Activated CD4-positive, alpha-beta T cell treated with anti-CD3 and anti-CD28 coated beads, Interleukin-2, amount 10 ng/mL, durations not matched to agents 7 days and 5 days (primary cell): ENCODE results near the gene TELO2. TPM values are rescaled to one million over a fixed set of nuclear protein-coding genes. Genes with fewer than 3 reads are reported as not detected.

Experiments
- CTCF ChIA-PET: fragments of 350-600 bp; sonication (Branson Sonifier 250); formaldehyde crosslinking; loops from one replicate; lab custom pipeline; 2021; ENCODE audit warnings: antibody characterized with exemption; lab: Charles Lee
- POLR2A ChIA-PET: fragments of 350-600 bp; sonication (Branson Sonifier 250); formaldehyde crosslinking; loops from one replicate; lab custom pipeline; 2021; ENCODE audit warnings: antibody characterized with exemption; lab: Charles Lee
- DNase-seq: peaks from one replicate; pipeline ENCODE4 v3.0.0-alpha.2; 2020
- H3K27ac Mint-ChIP-seq: one replicate; pipeline ENCODE4 v1.8.0; 2021; ENCODE audit warnings: mild to moderate bottlenecking, moderate library complexity, mixed read lengths
- H3K27me3 Mint-ChIP-seq: one replicate; pipeline ENCODE4 v1.8.0; 2021; ENCODE audit warnings: mixed read lengths
- H3K36me3 Mint-ChIP-seq: one replicate; pipeline ENCODE4 v1.8.0; 2021; ENCODE audit warnings: low read depth, mixed read lengths
- H3K4me1 Mint-ChIP-seq: one replicate; pipeline ENCODE4 v1.8.0; 2021; ENCODE audit warnings: mixed read lengths
- H3K4me3 Mint-ChIP-seq: one replicate; pipeline ENCODE4 v1.8.0; 2021; ENCODE audit warnings: mild to moderate bottlenecking, moderate library complexity, mixed read lengths
- H3K9me3 Mint-ChIP-seq: one replicate; pipeline ENCODE4 v1.8.0; 2021; ENCODE audit warnings: mixed read lengths
- total RNA-seq, 2 experiments: library from RNA; stranded (reverse); gene quantifications; one replicate each; pipeline ENCODE4 v1.2.3, GENCODE V29; 2021

Gene TELO2
- total RNA-seq, 2 experiments from 2014 or later = 49.1 to 65.5 TPM

GRCh38 chr16:1451702-1452392, 41.3 kb upstream of the TELO2 start:
- Mint-ChIP-seq H3K36me3 (no peaks in the 10 kb centered on the region), H3K4me1 (no peaks in the 10 kb centered on the region), H3K4me3 (no peak overlapping the region), H3K27ac (no peak overlapping the region), H3K27me3 (no peaks in the 10 kb centered on the region), H3K9me3 (no peaks in the 10 kb centered on the region)
- no peak for DNase-seq
- ChIA-PET POLR2A (no interaction called here), CTCF (no interaction called here)

- Mint-ChIP-seq H3K27ac (no peak overlapping the region), H3K36me3 (no peaks in the 10 kb centered on the region), H3K27me3 (no peaks in the 10 kb centered on the region), H3K4me3 (no peak overlapping the region), H3K9me3 (no peaks in the 10 kb centered on the region), H3K4me1 (no peaks in the 10 kb centered on the region)
- ChIA-PET CTCF (interaction anchor here (0.6 kb wide), 1 partner anchor 743 kb away, joined by 4 read pairs; no protein-coding TSS in a partner anchor), POLR2A (no interaction called here)
- DNase-seq = no peak
These were observed 40.6 kb upstream of the TELO2 start for GRCh38 chr16:1452530-1452929.

- H3K27ac Mint-ChIP-seq = no peak overlapping the region
- CTCF ChIA-PET = no interaction called here
- no peaks in the 10 kb centered on the region for H3K36me3 Mint-ChIP-seq
- DNase-seq = no peak
- H3K4me3 Mint-ChIP-seq = no peak overlapping the region
- POLR2A ChIA-PET = no interaction called here
- no peaks in the 10 kb centered on the region for H3K9me3 Mint-ChIP-seq
- no peaks in the 10 kb centered on the region for H3K27me3 Mint-ChIP-seq
- H3K4me1 Mint-ChIP-seq = no peaks in the 10 kb centered on the region
These were observed 39.8 kb upstream of the TELO2 start for GRCh38 chr16:1453316-1453715.

GRCh38 chr16:1454561-1454960, 38.6 kb upstream of the TELO2 start:
- DNase-seq = no peak
- CTCF ChIA-PET = interaction anchor here (0.8 kb wide), 1 partner anchor 14 kb away, joined by 3 read pairs; no protein-coding TSS in a partner anchor
- no peak overlapping the region for H3K27ac Mint-ChIP-seq
- H3K4me3 Mint-ChIP-seq = no peak overlapping the region
- POLR2A ChIA-PET = no interaction called here
- no peaks in the 10 kb centered on the region for H3K36me3 Mint-ChIP-seq
- H3K27me3 Mint-ChIP-seq = no peaks in the 10 kb centered on the region
- no peaks in the 10 kb centered on the region for H3K4me1 Mint-ChIP-seq
- H3K9me3 Mint-ChIP-seq = no peaks in the 10 kb centered on the region

- CTCF ChIA-PET = no interaction called here
- no peaks in the 10 kb centered on the region for H3K4me1 Mint-ChIP-seq
- DNase-seq = no peak
- POLR2A ChIA-PET = no interaction called here
- H3K27me3 Mint-ChIP-seq = no peaks in the 10 kb centered on the region
- no peak overlapping the region for H3K4me3 Mint-ChIP-seq
- H3K36me3 Mint-ChIP-seq = no peaks in the 10 kb centered on the region
- H3K9me3 Mint-ChIP-seq = no peaks in the 10 kb centered on the region
- no peak overlapping the region for H3K27ac Mint-ChIP-seq
These were observed 37.7 kb upstream of the TELO2 start for GRCh38 chr16:1455190-1456171.

GRCh38 chr16:1456951-1457350, 36.2 kb upstream of the TELO2 start:
- no peaks in the 10 kb centered on the region for H3K4me1 Mint-ChIP-seq
- H3K27me3 Mint-ChIP-seq = no peaks in the 10 kb centered on the region
- no peaks in the 10 kb centered on the region for H3K9me3 Mint-ChIP-seq
- no peak for DNase-seq
- no peak overlapping the region for H3K27ac Mint-ChIP-seq
- ChIA-PET CTCF (no interaction called here), POLR2A (no interaction called here)
- H3K36me3 Mint-ChIP-seq = no peaks in the 10 kb centered on the region
- H3K4me3 Mint-ChIP-seq = no peak overlapping the region

- Mint-ChIP-seq H3K4me3 (no peak overlapping the region), H3K27ac (no peak overlapping the region), H3K27me3 (no peaks in the 10 kb centered on the region), H3K4me1 (no peaks in the 10 kb centered on the region), H3K9me3 (no peaks in the 10 kb centered on the region), H3K36me3 (no peaks in the 10 kb centered on the region)
- POLR2A ChIA-PET = no interaction called here
- CTCF ChIA-PET = no interaction called here
- no peak for DNase-seq
These were observed 35.5 kb upstream of the TELO2 start for GRCh38 chr16:1457489-1458245.

GRCh38 chr16:1458336-1458976, 34.7 kb upstream of the TELO2 start:
- no peak overlapping the region for H3K4me3 Mint-ChIP-seq
- CTCF ChIA-PET = interaction anchor here (0.6 kb wide), 1 partner anchor 134 kb away, joined by 3 read pairs; no protein-coding TSS in a partner anchor
- H3K27me3 Mint-ChIP-seq = no peaks in the 10 kb centered on the region
- H3K27ac Mint-ChIP-seq = no peak overlapping the region
- H3K4me1 Mint-ChIP-seq = no peaks in the 10 kb centered on the region
- POLR2A ChIA-PET = no interaction called here
- H3K9me3 Mint-ChIP-seq = no peaks in the 10 kb centered on the region
- no peak for DNase-seq
- H3K36me3 Mint-ChIP-seq = no peaks in the 10 kb centered on the region

- H3K27me3 Mint-ChIP-seq = no peaks in the 10 kb centered on the region
- DNase-seq = no peak
- H3K9me3 Mint-ChIP-seq = no peaks in the 10 kb centered on the region
- ChIA-PET POLR2A (no interaction called here), CTCF (interaction anchor here (0.6 kb wide), 1 partner anchor 133 kb away, joined by 3 read pairs; no protein-coding TSS in a partner anchor)
- H3K27ac Mint-ChIP-seq = no peak overlapping the region
- no peak overlapping the region for H3K4me3 Mint-ChIP-seq
- H3K36me3 Mint-ChIP-seq = no peaks in the 10 kb centered on the region
- no peaks in the 10 kb centered on the region for H3K4me1 Mint-ChIP-seq
These were observed 34.2 kb upstream of the TELO2 start for GRCh38 chr16:1458977-1459341.

- no peak for DNase-seq
- Mint-ChIP-seq H3K4me1 (no peaks in the 10 kb centered on the region), H3K27me3 (no peaks in the 10 kb centered on the region), H3K27ac (no peak overlapping the region), H3K36me3 (no peaks in the 10 kb centered on the region), H3K4me3 (no peak overlapping the region), H3K9me3 (no peaks in the 10 kb centered on the region)
- ChIA-PET CTCF (no interaction called here), POLR2A (no interaction called here)
These were observed 33.2 kb upstream of the TELO2 start for GRCh38 chr16:1459967-1460366.

GRCh38 chr16:1460602-1461138, 32.5 kb upstream of the TELO2 start:
- no peak for DNase-seq
- H3K27me3 Mint-ChIP-seq = no peaks in the 10 kb centered on the region
- H3K4me1 Mint-ChIP-seq = no peaks in the 10 kb centered on the region
- no peaks in the 10 kb centered on the region for H3K36me3 Mint-ChIP-seq
- H3K4me3 Mint-ChIP-seq = no peak overlapping the region
- no peak overlapping the region for H3K27ac Mint-ChIP-seq
- CTCF ChIA-PET = no interaction called here
- POLR2A ChIA-PET = no interaction called here
- no peaks in the 10 kb centered on the region for H3K9me3 Mint-ChIP-seq

GRCh38 chr16:1461146-1461545, 32.0 kb upstream of the TELO2 start:
- ChIA-PET CTCF (no interaction called here), POLR2A (no interaction called here)
- no peaks in the 10 kb centered on the region for H3K9me3 Mint-ChIP-seq
- H3K27ac Mint-ChIP-seq = no peak overlapping the region
- H3K4me3 Mint-ChIP-seq = no peak overlapping the region
- no peak for DNase-seq
- H3K27me3 Mint-ChIP-seq = no peaks in the 10 kb centered on the region
- H3K4me1 Mint-ChIP-seq = no peaks in the 10 kb centered on the region
- H3K36me3 Mint-ChIP-seq = no peaks in the 10 kb centered on the region
